ENCODE data around the gene LIMK2.
A peak's percentile ranks its signal among the peaks of the same experiment; 100 is the strongest.

Gene LIMK2

DNA sequence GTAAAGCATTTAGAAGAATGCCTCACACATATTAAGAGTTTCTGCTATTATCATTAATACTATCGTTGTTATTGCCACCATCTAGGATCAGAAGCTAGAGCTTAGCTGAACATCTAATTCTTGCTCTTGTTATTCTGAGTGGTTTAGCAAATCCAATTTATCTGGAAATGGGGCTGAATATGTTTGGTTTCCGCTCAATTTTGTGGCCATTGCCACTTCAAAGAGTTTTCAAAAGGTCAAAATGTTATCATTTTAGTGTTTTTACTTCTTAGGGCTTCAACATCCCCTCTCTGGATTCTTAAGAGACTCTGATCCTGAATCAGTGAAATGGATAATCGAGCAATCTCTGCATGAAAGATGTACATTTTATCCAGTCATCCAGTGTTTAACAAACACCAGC, 90.4 kb downstream of the LIMK2 start:
- H4K20me1 ChIP-seq (ENCODE audit: low read depth, low read length) = no peaks in the 10 kb centered on the region
- no peak overlapping the region for H3K27ac ChIP-seq (ENCODE audit: low read depth, low read length)
- no peaks in the 10 kb centered on the region for H3K9me3 ChIP-seq (ENCODE audit: insufficient read depth, low read length)
- H3K4me2 ChIP-seq (ENCODE audit: low read depth, low read length, poor library complexity, severe bottlenecking) = no peak overlapping the region
- no peaks in the 10 kb centered on the region for H3K27me3 ChIP-seq (ENCODE audit: low read length)
- TF ChIP-seq, protein P1, sequence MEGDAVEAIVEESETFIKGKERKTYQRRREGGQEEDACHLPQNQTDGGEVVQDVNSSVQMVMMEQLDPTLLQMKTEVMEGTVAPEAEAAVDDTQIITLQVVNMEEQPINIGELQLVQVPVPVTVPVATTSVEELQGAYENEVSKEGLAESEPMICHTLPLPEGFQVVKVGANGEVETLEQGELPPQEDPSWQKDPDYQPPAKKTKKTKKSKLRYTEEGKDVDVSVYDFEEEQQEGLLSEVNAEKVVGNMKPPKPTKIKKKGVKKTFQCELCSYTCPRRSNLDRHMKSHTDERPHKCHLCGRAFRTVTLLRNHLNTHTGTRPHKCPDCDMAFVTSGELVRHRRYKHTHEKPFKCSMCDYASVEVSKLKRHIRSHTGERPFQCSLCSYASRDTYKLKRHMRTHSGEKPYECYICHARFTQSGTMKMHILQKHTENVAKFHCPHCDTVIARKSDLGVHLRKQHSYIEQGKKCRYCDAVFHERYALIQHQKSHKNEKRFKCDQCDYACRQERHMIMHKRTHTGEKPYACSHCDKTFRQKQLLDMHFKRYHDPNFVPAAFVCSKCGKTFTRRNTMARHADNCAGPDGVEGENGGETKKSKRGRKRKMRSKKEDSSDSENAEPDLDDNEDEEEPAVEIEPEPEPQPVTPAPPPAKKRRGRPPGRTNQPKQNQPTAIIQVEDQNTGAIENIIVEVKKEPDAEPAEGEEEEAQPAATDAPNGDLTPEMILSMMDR (IDR thresholded peaks at IDR 0.05; ENCODE audit: insufficient read depth, low read length, poor library complexity, severe bottlenecking) = no peak
- no peak for TF ChIP-seq EZH2phosphoT487 (conservative IDR thresholded peaks at IDR 0.05; ENCODE audit: low read length)
- H3K79me2 ChIP-seq (ENCODE audit: insufficient read depth, low read length) = no peaks in the 10 kb centered on the region
- H3F3A ChIP-seq (ENCODE audit: insufficient read depth) = no peaks in the 10 kb centered on the region
- H3K4me3 ChIP-seq (ENCODE audit: insufficient read depth, low read length, poor library complexity, severe bottlenecking) = no peak overlapping the region
- no peak overlapping the region for H3K9ac ChIP-seq (ENCODE audit: low read length)
- no peaks in the 10 kb centered on the region for H3K36me3 ChIP-seq (ENCODE audit: low read length)
- H3K9me2 ChIP-seq (replicated peaks; ENCODE audit: insufficient read depth, low read length) = no peaks in the 10 kb centered on the region
- H2AFZ ChIP-seq (ENCODE audit: low read depth, low read length, severe bottlenecking) = no peak overlapping the region

DNA sequence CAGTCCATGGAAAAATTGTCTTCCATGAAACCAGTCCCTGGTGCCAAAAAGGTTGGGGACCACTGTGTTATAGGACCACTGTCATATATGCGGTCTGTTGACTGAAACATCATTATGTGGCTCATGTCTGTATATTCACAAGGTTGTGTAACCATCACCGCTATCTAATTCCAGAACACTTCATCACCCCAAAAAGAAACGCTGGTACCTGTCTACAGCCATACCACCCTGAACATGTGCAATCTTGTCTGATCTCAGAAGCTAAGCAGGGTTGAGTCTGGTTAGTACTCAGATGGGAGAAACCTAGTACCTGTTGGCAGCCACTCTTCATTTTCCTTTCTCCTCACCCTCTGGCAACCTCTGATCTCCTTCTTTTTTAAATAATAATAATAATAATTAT, 93.1 kb downstream of the LIMK2 start:
- H4K20me1 ChIP-seq (ENCODE audit: low read depth, low read length) = no peaks in the 10 kb centered on the region
- no peak overlapping the region for H2AFZ ChIP-seq (ENCODE audit: low read depth, low read length, severe bottlenecking)
- H3K27me3 ChIP-seq (ENCODE audit: low read length) = no peaks in the 10 kb centered on the region
- no peaks in the 10 kb centered on the region for H3K79me2 ChIP-seq (ENCODE audit: insufficient read depth, low read length)
- H3K4me2 ChIP-seq (ENCODE audit: low read depth, low read length, poor library complexity, severe bottlenecking) = no peak overlapping the region
- no peak overlapping the region for H3K4me3 ChIP-seq (ENCODE audit: insufficient read depth, low read length, poor library complexity, severe bottlenecking)
- no peaks in the 10 kb centered on the region for H3K9me2 ChIP-seq (replicated peaks; ENCODE audit: insufficient read depth, low read length)
- no peaks in the 10 kb centered on the region for H3K9me3 ChIP-seq (ENCODE audit: insufficient read depth, low read length)
- no peak overlapping the region for H3K9ac ChIP-seq (ENCODE audit: low read length)
- no peak overlapping the region for H3K27ac ChIP-seq (ENCODE audit: low read depth, low read length)
- no peaks in the 10 kb centered on the region for H3K36me3 ChIP-seq (ENCODE audit: low read length)
- TF ChIP-seq, protein P1 (IDR thresholded peaks at IDR 0.05; ENCODE audit: insufficient read depth, low read length, poor library complexity, severe bottlenecking) = no peak
- TF ChIP-seq EZH2phosphoT487 (conservative IDR thresholded peaks at IDR 0.05; ENCODE audit: low read length) = no peak
- no peaks in the 10 kb centered on the region for H3F3A ChIP-seq (ENCODE audit: insufficient read depth)

DNA sequence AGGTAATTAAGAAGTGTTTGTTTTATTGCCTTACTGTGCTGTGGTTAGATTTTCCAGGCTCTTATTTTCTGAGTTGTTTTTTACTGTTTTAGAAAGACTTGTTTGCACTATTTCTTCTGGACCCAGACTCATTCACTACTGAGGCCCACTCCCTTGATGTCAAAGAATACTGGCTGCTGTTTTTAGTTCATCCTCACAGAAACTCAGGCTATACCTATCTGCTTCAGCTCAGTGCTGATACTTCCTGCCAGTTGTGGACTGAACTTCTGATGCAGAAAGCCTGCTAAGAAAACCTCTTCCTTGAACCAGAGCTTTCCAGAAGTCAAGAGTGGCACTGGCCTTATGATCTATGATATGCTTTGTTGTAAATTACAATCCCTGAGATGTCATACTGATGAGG, 96.1 kb downstream of the LIMK2 start:
- Histone ChIP-seq H3K9me2 (replicated peaks; ENCODE audit: insufficient read depth, low read length) (no peaks in the 10 kb centered on the region), H3K36me3 (ENCODE audit: low read length) (no peaks in the 10 kb centered on the region), H3K4me2 (ENCODE audit: low read depth, low read length, poor library complexity, severe bottlenecking) (peak overlapping the region; percentile 18), H3K79me2 (ENCODE audit: insufficient read depth, low read length) (no peaks in the 10 kb centered on the region), H3K4me3 (ENCODE audit: insufficient read depth, low read length, poor library complexity, severe bottlenecking) (no peak overlapping the region), H4K20me1 (ENCODE audit: low read depth, low read length) (no peaks in the 10 kb centered on the region), H3K9ac (ENCODE audit: low read length) (no peak overlapping the region), H2AFZ (ENCODE audit: low read depth, low read length, severe bottlenecking) (peak overlapping the region; percentile 12), H3K27me3 (ENCODE audit: low read length) (no peaks in the 10 kb centered on the region), H3K9me3 (ENCODE audit: insufficient read depth, low read length) (no peaks in the 10 kb centered on the region), H3F3A (ENCODE audit: insufficient read depth) (no peaks in the 10 kb centered on the region), H3K27ac (ENCODE audit: low read depth, low read length) (peak overlapping the region; percentile 23)
- TF ChIP-seq EZH2phosphoT487 (conservative IDR thresholded peaks at IDR 0.05; ENCODE audit: low read length) = no peak
- TF ChIP-seq, protein P1 (IDR thresholded peaks at IDR 0.05; ENCODE audit: insufficient read depth, low read length, poor library complexity, severe bottlenecking) = no peak

All from SU-DHL-6 (cell line).